ENCODE results near the gene TRO. TPM values are rescaled to one million over a fixed set of nuclear protein-coding genes. Genes with fewer than 3 reads are reported as not detected.

Gene TRO
- total and polyA plus RNA-seq, 2 experiments from 2014 or later: 111 to 140 TPM

- H3K9me3 ChIP-seq (ENCODE audit: low read depth): peaks cover 4% of the 10 kb centered on the region
- no peak overlapping the region for H3K4me3 ChIP-seq
- H3K4me1 ChIP-seq (ENCODE audit: low read depth): no peaks in the 10 kb centered on the region
- DNase-seq (ENCODE audit: low read depth in 1 of 2, low spot score in 1 of 2): no peak
- TF ChIP-seq CTCF (IDR thresholded peaks at IDR 0.05; ENCODE audit: low read depth, low read length): no peak
- no peaks in the 10 kb centered on the region for H3K27me3 ChIP-seq
- no peaks in the 10 kb centered on the region for H3K36me3 ChIP-seq
- no peak overlapping the region for H3K27ac ChIP-seq
These were observed 58.8 kb downstream of the TRO start for GRCh38 chrX:54979432-54979831.

GRCh38 chrX:54980334-54980733 lies 59.7 kb downstream of the TRO start:
- Histone ChIP-seq H3K27ac (no peak overlapping the region), H3K36me3 (no peaks in the 10 kb centered on the region), H3K9me3 (ENCODE audit: low read depth) (peaks cover 4% of the 10 kb centered on the region), H3K27me3 (no peaks in the 10 kb centered on the region), H3K4me1 (ENCODE audit: low read depth) (no peaks in the 10 kb centered on the region), H3K4me3 (no peak overlapping the region)
- no peak for DNase-seq (ENCODE audit: low read depth in 1 of 2, low spot score in 1 of 2)
- TF ChIP-seq CTCF (IDR thresholded peaks at IDR 0.05; ENCODE audit: low read depth, low read length): no peak

Other genes with a start within 250 kb of the TRO start
- gene ITIH6, start 122.6 kb upstream of the TRO start, total RNA-seq: 0.07 and 0.24 TPM in 2 replicates
- 0.07 TPM in 1 of 2 replicates, not detected in the other for gene ITIH6, start 122.6 kb upstream of the TRO start, polyA plus RNA-seq
- gene MAGED2, start 113.1 kb upstream of the TRO start, total RNA-seq: 778 and 956 TPM in 2 replicates
- gene MAGED2, start 113.1 kb upstream of the TRO start, polyA plus RNA-seq: 972 and 1,145 TPM in 2 replicates
- 0.33 and 0.99 TPM in 2 replicates for gene PFKFB1, start 73.4 kb downstream of the TRO start, total RNA-seq
- gene PFKFB1, start 73.4 kb downstream of the TRO start, polyA plus RNA-seq: 0.15 and 0.51 TPM in 2 replicates
- 10.4 and 10.8 TPM in 2 replicates for gene APEX2, start 79.5 kb downstream of the TRO start, total RNA-seq
- gene APEX2, start 79.5 kb downstream of the TRO start, polyA plus RNA-seq: 15.0 and 17.3 TPM in 2 replicates
- 4.3 and 6.8 TPM in 2 replicates for gene ALAS2, start 110.2 kb downstream of the TRO start, total RNA-seq
- gene ALAS2, start 110.2 kb downstream of the TRO start, polyA plus RNA-seq: 1.6 and 5.1 TPM in 2 replicates
- not detected in 2 replicates for gene PAGE2B, start 154.2 kb downstream of the TRO start, total RNA-seq
- gene PAGE2B, start 154.2 kb downstream of the TRO start, polyA plus RNA-seq: 0.62 TPM in 1 of 2 replicates, not detected in the other
- gene PAGE2, start 168.2 kb downstream of the TRO start, total RNA-seq: not detected in 2 replicates
- gene PAGE2, start 168.2 kb downstream of the TRO start, polyA plus RNA-seq: not detected in 2 replicates

All from cardiac muscle cell (in vitro differentiated cells and primary cell).